ENCODE measurements around the gene HYAL1.
A peak's percentile ranks its signal among the peaks of the same experiment; 100 is the strongest.
"Not testable (repeated sequence)": the region's sequence is repeated elsewhere in the genome, so short reads cannot be mapped to it uniquely, and the experiment has no call there.

HYAL1 gene

GRCh38 chr3:50318615-50319014 is 15.2 kb upstream of the HYAL1 start:
- DNase-seq (ENCODE audit: low read depth): no peak

- no peak for DNase-seq (ENCODE audit: low read depth)
Observed at GRCh38 chr3:50318163-50318562, 14.8 kb upstream of the HYAL1 start.

GRCh38 chr3:50317300-50317699 is 13.9 kb upstream of the HYAL1 start:
- DNase-seq (ENCODE audit: low read depth): no peak

DNA sequence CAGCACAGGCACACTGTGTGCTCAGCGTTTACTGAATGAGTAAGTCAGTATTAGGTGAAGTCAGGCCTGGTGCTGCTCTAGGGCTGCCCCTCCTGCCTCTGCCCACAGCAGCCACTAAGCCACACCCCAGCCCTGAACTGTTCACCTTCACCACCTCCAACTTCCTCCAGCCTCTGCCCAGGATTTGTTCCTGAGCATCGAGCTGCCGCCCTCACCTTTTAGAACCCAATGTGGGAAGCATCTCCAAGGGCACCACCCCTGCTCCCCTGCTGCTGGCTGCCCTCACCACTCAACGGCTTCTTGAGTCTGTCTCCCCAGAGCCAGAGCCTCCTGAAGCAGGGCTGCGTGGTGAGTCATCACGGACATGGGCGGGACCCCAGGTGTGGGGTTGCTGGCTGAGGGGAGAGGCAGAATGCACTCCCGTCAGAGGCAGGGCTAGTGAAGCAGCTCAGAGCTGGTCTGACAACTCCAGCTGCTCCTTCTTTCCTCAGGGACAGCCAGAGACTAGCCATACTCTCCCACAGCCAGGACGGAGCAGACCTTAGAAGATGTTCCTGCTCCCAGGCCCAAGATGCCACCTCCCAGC is 13.4 kb upstream of the HYAL1 start:
- DNase-seq (ENCODE audit: low read depth): no peak

DNA sequence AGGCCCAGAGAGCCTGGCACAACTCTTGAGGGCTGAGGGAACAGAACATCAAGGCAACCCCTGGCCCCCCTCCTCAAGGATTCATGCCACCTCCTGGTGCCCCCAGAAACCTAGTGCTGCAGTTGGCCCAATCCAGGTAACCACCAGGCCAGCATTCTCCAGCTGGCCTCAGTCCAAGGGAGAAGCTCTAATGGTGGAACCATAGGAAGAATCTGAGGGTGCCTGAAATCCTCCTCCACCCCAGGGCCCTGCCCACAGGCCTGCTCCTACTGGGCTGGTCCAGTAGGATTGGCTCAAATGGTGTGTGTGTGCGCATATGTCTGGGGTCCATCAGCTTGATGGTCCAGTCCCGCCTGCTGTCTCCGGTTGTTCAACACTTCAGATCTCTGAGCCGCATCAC is 11.4 kb upstream of the HYAL1 start:
- DNase-seq (ENCODE audit: low read depth): no peak

- no peak for DNase-seq (ENCODE audit: low read depth)
Observed at GRCh38 chr3:50314342-50314741, 11.0 kb upstream of the HYAL1 start.

DNA sequence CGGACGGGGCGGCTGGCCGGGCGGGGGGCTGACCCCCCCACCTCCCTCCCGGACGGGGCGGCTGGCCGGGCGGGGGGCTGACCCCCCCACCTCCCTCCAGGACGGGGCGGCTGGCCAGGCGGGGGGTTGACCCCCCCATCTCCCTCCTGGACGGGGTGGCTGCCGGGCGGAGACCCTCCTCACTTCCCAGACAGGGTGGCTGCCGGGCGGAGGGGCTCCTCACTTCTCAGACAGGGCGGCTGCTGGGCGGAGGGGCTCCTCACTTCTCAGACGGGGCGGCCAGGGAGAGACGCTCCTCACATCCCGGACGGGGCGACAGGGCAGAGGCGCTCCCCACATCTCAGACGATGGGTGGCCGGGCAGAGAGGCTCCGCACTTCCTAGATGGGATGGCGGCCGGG is 8.7 kb upstream of the HYAL1 start:
- not testable (repeated sequence) for DNase-seq (ENCODE audit: low read depth)

- no peak for DNase-seq (ENCODE audit: low read depth)
Observed at GRCh38 chr3:50304601-50305000, 1.2 kb upstream of the HYAL1 start.

DNA sequence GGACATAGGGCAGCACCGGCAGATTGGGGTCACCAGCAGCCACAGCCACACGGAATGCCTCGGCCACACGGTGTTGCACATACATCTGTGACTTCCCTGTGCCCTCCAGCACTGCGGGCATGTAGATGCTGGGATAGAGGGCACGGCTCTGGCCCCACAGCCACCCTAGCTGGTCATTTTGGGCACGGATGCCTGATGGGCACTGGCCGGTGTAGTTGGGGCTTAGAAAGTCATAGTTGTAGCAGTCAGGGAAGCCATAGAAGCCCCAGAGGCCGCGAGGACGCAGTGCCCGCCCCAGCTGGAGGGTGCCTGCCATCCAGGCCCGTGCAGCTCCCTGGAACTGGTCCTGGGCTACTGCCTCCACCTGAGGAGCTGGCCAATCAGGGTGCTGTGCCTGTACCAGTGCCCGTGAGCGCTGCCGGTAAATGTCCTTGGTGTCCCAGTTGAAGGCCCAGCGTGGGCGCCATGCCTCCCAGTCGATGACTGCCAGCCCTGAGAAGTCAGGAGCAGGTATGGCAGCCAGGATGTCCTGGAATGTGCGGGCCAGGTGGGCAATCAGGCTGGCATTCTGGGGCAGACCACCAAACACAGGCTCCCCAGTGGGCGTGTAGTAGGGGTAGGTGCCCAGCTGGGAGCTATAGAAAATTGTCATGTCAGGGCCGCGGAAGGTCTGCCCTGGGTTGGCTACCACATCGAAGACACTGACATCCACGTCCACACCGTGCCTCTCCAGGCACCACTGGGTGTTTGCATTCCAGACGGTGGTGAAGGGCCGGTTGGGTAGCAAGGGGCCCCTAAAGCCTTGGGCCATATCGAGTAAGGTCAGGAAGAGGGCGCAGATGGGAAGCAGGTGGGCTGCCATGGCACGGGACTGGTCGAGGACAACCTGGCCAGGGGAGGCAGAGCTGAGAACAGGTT is 1.0 kb downstream of the HYAL1 start:
- no peak for DNase-seq (ENCODE audit: low read depth)

GRCh38 chr3:50300681-50301254 is 2.6 kb downstream of the HYAL1 start:
- DNase-seq (ENCODE audit: low read depth): no peak

DNA sequence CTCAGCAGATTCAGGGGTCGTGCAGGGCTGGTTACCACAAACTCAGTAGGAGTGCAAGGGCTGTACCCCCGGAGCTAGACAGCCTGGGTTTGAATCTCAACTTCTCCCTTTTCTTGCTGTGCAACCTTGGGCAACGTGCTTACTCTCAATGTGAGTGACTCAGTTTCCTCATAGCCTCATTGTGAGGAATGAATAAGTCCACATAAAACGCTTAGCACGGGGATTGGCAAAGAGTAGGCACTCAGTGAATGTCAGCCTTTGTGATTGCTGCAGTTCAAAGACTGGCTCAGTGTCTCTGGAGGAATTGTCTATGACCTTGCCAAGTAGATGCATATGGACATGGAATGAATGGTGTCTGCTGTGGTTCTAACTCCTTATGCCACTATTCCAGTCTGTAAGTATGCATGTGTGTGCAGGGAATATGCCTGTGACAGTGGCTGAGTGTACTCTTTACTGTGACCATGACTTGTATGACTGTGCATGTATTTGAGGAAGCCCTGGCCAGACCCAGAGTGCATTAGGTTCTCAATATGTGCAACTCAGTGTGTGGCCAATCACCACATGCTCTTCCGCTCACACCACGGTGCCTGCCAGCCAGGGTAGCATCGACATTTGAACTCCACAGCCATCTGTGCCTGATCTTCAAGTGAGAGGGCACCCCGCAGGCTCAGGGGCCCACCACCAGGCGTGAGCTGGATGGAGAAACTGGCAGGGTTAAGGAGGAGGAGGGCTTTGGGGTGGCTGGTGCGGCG is 3.3 kb downstream of the HYAL1 start:
- no peak for DNase-seq (ENCODE audit: low read depth)

- no peak for DNase-seq (ENCODE audit: low read depth)
Observed at GRCh38 chr3:50299638-50299928, 3.8 kb downstream of the HYAL1 start.

GRCh38 chr3:50298836-50299637 is 4.3 kb downstream of the HYAL1 start, which contains the start of the genes HYAL3 and NAA80:
Gene HYAL3 (minus strand): TSS chr3:50299405. CDS start chr3:50295602, 3,803 bp downstream.
Gene NAA80 (minus strand): TSS chr3:50299405. CDS start chr3:50297463, 1,942 bp downstream.
- peak; percentile 99 for DNase-seq (ENCODE audit: low read depth)

- no peak for DNase-seq (ENCODE audit: low read depth)
Observed at GRCh38 chr3:50297896-50298725, 5.3 kb downstream of the HYAL1 start.

GRCh38 chr3:50297384-50297775 is 6.0 kb downstream of the HYAL1 start:
- no peak for DNase-seq (ENCODE audit: low read depth)

DNA sequence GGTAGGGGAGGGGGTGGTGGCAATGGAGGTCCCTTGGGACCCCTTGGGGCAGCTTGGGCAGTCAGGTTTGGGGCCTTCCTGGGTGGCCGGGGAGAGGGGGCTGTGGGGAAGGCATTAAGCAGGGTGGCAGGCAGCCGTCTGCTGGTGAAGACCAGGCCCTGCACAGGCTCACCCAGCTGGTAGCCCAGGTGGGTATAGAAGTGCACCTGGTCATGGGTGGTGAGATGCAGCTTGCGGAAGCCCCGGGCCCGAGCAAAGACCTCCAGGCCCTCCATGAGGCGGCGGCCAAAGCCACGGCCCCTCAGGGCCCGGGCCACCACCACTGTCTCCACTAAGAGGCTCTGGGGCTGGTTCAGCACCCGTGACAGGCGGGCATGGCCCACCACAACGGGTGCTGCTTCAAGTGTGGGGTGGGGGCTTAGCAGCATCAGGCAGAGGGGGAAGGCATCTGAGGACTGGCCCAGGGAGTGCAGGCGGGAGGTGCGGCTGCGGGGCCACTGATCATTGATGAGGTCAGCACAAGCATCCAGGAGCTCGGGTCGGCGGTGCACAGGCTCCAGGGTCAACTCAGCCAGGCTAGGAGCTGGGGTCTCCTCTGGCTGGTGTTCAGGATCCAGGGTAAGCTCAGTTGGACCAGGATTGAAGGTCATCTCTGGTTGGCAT is 6.5 kb downstream of the HYAL1 start:
- DNase-seq (ENCODE audit: low read depth): no peak

DNA sequence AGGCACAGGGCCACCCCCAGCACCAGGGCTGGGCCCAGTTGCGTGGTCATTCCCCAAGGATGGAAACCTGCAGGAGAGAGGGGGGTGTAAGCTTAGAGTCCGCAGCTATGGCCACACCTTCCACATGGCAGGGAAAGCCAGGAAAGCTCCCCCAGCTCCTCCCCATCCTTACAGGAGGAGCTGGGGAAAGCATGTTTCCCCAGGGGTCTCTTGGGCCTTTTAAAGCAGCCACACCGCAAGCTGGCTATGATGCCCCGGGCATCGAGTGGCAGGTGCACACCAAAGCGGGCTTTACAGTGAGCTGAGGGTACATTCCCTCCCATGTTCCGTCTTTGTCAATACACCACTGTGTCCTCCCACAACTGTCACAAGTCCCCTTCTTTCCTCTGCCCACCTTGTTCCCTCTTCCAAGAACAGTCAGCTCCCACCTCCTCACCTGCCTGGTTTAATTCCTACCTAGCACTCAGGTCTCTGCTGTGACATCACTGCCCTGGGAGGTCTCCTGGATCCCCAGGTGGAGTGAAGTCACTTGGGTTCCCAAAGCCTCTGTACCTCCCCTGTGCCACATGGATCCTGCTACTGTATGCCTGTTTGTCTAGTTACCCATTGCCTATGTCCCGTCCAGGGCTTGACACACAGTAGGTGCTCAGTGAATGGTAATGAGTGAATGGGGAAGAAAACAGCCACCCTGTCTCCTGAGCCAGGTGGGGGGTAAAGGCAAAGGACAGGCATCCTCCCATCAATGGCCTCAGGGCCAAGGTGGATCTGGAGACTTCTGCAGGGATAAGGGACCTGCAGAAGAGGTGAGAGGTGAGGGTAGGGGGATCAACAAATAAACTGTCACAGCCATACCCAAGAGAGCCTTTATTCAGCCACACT is 7.6 kb downstream of the HYAL1 start:
- no peak for DNase-seq (ENCODE audit: low read depth)

GRCh38 chr3:50294492-50295403 is 8.6 kb downstream of the HYAL1 start:
- no peak for DNase-seq (ENCODE audit: low read depth)
